GM23248 (cell line): Measurements from ENCODE around the gene RAD21L1. TPM values are rescaled to one million over a fixed set of nuclear protein-coding genes. Genes with fewer than 3 reads are reported as not detected.

Experiments
- DNase-seq: peaks from one replicate; pipeline ENCODE4 v3.0.0-alpha.2; 2015
- H2AFZ ChIP-seq: fragments of 200-600 bp; sonication (generic); 2 replicates; pipeline ENCODE4 v1.6.1; 2016; ENCODE audit warnings: antibody characterized with exemption
- H3F3A ChIP-seq: fragments of 200-600 bp; sonication (generic); 2 replicates; pipeline ENCODE4 v1.6.1; 2016; ENCODE audit warnings: mild to moderate bottlenecking, antibody characterized with exemption, mixed run types; ENCODE audit not compliant: insufficient read depth
- H3K27ac ChIP-seq: fragments of 200-600 bp; sonication (generic); 2 replicates; pipeline ENCODE4 v1.5.1; 2016; ENCODE audit warnings: mild to moderate bottlenecking
- H3K27me3 ChIP-seq: fragments of 200-600 bp; sonication (generic); replicated peaks from 2 replicates; pipeline ENCODE4 v1.6.1; 2016; ENCODE audit warnings: mild to moderate bottlenecking; ENCODE audit not compliant: insufficient read depth
- H3K36me3 ChIP-seq: fragments of 200-600 bp; sonication (generic); 2 replicates; pipeline ENCODE4 v1.6.1; 2016; ENCODE audit warnings: low read depth, mild to moderate bottlenecking
- H3K4me1 ChIP-seq: fragments of 200-600 bp; sonication (generic); 2 replicates; pipeline ENCODE4 v1.6.1; 2016; ENCODE audit warnings: mild to moderate bottlenecking; ENCODE audit not compliant: insufficient read depth
- H3K4me2 ChIP-seq: fragments of 200-600 bp; sonication (generic); one replicate; pipeline ENCODE4 v1.6.1; 2016; ENCODE audit warnings: mild to moderate bottlenecking; ENCODE audit not compliant: unreplicated experiment
- H3K4me3 ChIP-seq: fragments of 200-600 bp; sonication (generic); 2 replicates; pipeline ENCODE4 v1.5.1; 2016; ENCODE audit warnings: mild to moderate bottlenecking
- H3K79me2 ChIP-seq: fragments of 200-600 bp; sonication (generic); 2 replicates; pipeline ENCODE4 v1.6.1; 2016; ENCODE audit warnings: mild to moderate bottlenecking; ENCODE audit not compliant: insufficient read depth
- H3K9ac ChIP-seq: fragments of 200-600 bp; sonication (generic); 2 replicates; pipeline ENCODE4 v1.6.1; 2016; ENCODE audit warnings: mild to moderate bottlenecking
- H3K9me2 ChIP-seq: fragments of 200-600 bp; sonication (generic); 2 replicates; pipeline ENCODE4 v1.6.1; 2016; ENCODE audit warnings: mixed run types, mild to moderate bottlenecking, moderate library complexity; ENCODE audit not compliant: insufficient read depth
- H3K9me3 ChIP-seq: fragments of 200-600 bp; sonication (generic); one replicate; pipeline ENCODE4 v1.6.1; 2017; ENCODE audit warnings: low read depth
- H4K20me1 ChIP-seq: fragments of 200-600 bp; sonication (generic); 2 replicates; pipeline ENCODE4 v1.6.0; 2016; ENCODE audit not compliant: insufficient read depth
- EZH2 ChIP-seq: fragments of 200-600 bp; sonication (generic); IDR thresholded peaks from 2 replicates; pipeline ENCODE4 v1.6.1; 2018; ENCODE audit warnings: antibody characterized with exemption, mild to moderate bottlenecking; ENCODE audit not compliant: insufficient read depth, poor library complexity, severe bottlenecking
- EZH2phosphoT487 ChIP-seq: fragments of 200-600 bp; sonication (generic); IDR thresholded peaks from 2 replicates; pipeline ENCODE4 v1.6.1; 2018; ENCODE audit warnings: antibody characterized with exemption, moderate library complexity, mild to moderate bottlenecking, low read depth; ENCODE audit not compliant: insufficient read depth
- WGBS, 2 experiments: methylation state at CpG; one replicate each; pipeline ENCODE4 v1.1.6; 2015 to 2017; ENCODE audit warnings: low lambda C conversion rate in 2 of 2, low coverage in 1 of 2; ENCODE audit errors: missing lambda C conversion rate in 2 of 2; 5-methylcytosine and 5-hydroxymethylcytosine counted together
- in situ Hi-C: fragments of 300-500 bp; cut with MboI; formaldehyde crosslinking; loops from 2 replicates; pipeline ENCODE4 v1.15.0; 2020
- polyA plus RNA-seq: library from polyadenylated mRNA; unstranded; fragments of >200 nt; fragmentation: Nextera tagmentation; extraction: Ambion mirVana; gene quantifications from 2 replicates; pipeline ENCODE4 v1.2.1, GENCODE V29; 2016
- total RNA-seq: library from RNA; depleted of rRNA; stranded (reverse); fragments of >200 nt; shearing (Covaris generic); gene quantifications from 2 replicates; pipeline ENCODE4 v1.2.3, GENCODE V29; 2014

The RAD21L1 gene
- total and polyA plus RNA-seq, 2 experiments from 2014 or later = 0.16 TPM; not detected in 1

- Histone ChIP-seq H3K4me2 (no peak overlapping the region), H3K4me1 (no peaks in the 10 kb centered on the region), H3K36me3 (no peaks in the 10 kb centered on the region), H2AFZ (no peak overlapping the region), H3K27ac (no peak overlapping the region), H3K9ac (no peak overlapping the region), H3K4me3 (no peak overlapping the region), H3K79me2 (no peaks in the 10 kb centered on the region), H4K20me1 (no peaks in the 10 kb centered on the region), H3K27me3 (peaks cover 49% of the 10 kb centered on the region), H3K9me3 (no peaks in the 10 kb centered on the region), H3K9me2 (no peaks in the 10 kb centered on the region), H3F3A (no peaks in the 10 kb centered on the region)
- in situ Hi-C loops = no loop called here
- DNase-seq = no peak
- 57% methylated on average over 3 of the region's 3 CpGs for WGBS, 2 experiments
- TF ChIP-seq EZH2phosphoT487 (no peak), EZH2 (no peak)
Observed at GRCh38 chr20:1191299-1191698, 34.5 kb upstream of the RAD21L1 start.

DNA sequence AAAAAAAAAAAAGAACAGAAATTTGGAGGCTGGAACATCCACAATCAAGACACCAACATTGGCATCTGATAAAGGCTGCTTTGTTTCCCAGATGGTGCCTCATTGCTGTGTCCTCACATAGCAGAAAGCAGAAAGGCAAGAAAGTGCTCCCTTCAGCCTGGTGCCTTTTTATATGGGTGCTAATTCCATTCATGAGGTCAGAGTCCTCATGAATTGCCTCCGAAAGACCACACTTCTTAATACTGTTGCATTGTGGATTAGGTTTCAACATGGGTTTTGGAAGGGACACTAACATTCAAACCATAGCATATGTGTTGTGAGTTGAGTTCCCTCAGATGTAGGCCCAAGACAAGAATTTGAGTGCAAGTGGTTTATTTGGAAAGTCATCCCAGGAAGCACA, 30.6 kb upstream of the RAD21L1 start:
- no peaks in the 10 kb centered on the region for H3K9me2 ChIP-seq
- no peak for TF ChIP-seq EZH2phosphoT487
- no peak for TF ChIP-seq EZH2
- H3K4me1 ChIP-seq = no peaks in the 10 kb centered on the region
- H3F3A ChIP-seq = no peaks in the 10 kb centered on the region
- no peak overlapping the region for H3K27ac ChIP-seq
- peaks cover 34% of the 10 kb centered on the region for H3K27me3 ChIP-seq
- H2AFZ ChIP-seq = no peak overlapping the region
- H3K36me3 ChIP-seq = no peaks in the 10 kb centered on the region
- H3K4me2 ChIP-seq = no peak overlapping the region
- no peak for DNase-seq
- in situ Hi-C loops = no loop called here
- no peaks in the 10 kb centered on the region for H3K79me2 ChIP-seq
- H3K9ac ChIP-seq = no peak overlapping the region
- H3K9me3 ChIP-seq = no peaks in the 10 kb centered on the region
- WGBS, 2 experiments = 56 to 77% methylated on average over 1 of the region's 1 CpG
- H3K4me3 ChIP-seq = no peak overlapping the region
- H4K20me1 ChIP-seq = no peaks in the 10 kb centered on the region

- Histone ChIP-seq H4K20me1 (no peaks in the 10 kb centered on the region), H3K79me2 (no peaks in the 10 kb centered on the region), H3K9me2 (no peaks in the 10 kb centered on the region), H3F3A (no peaks in the 10 kb centered on the region), H3K4me3 (no peak overlapping the region), H3K9ac (no peak overlapping the region), H3K9me3 (no peaks in the 10 kb centered on the region), H3K4me2 (no peak overlapping the region), H3K27ac (no peak overlapping the region), H3K27me3 (peaks cover 30% of the 10 kb centered on the region), H2AFZ (no peak overlapping the region), H3K4me1 (no peaks in the 10 kb centered on the region), H3K36me3 (no peaks in the 10 kb centered on the region)
- 48 to 53% methylated on average over 2 of the region's 2 CpGs for WGBS, 2 experiments
- in situ Hi-C loops = no loop called here
- no peak for TF ChIP-seq EZH2phosphoT487
- no peak for TF ChIP-seq EZH2
- no peak for DNase-seq
Observed at GRCh38 chr20:1196634-1197033, 29.2 kb upstream of the RAD21L1 start.

DNA sequence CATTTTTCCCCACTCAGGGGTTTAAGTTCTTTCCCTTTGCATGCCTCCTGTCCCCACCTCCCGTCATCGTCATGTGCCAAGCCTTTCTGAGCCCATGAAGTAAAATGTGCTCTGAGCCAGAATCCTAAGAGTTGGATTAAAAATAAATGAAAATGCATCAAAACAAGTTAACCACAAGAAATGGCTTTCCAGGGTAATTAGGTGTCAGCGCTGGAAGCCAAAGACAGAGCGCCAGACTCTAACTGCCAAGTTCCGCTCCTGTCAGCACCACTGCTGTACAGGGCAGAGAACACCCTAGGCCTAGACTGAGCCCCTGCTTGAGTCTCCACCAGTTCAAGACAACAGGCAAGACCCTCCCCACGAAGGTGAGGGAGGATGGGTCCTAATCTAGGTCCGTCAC, 28.0 kb upstream of the RAD21L1 start:
- no peaks in the 10 kb centered on the region for H3K9me2 ChIP-seq
- no peak overlapping the region for H2AFZ ChIP-seq
- H3F3A ChIP-seq = no peaks in the 10 kb centered on the region
- H3K4me3 ChIP-seq = no peak overlapping the region
- no peaks in the 10 kb centered on the region for H3K79me2 ChIP-seq
- no peaks in the 10 kb centered on the region for H3K36me3 ChIP-seq
- H4K20me1 ChIP-seq = no peaks in the 10 kb centered on the region
- no peak for DNase-seq
- WGBS, 2 experiments = 65 to 69% methylated on average over 7 of the region's 7 CpGs
- no peak overlapping the region for H3K4me2 ChIP-seq
- H3K9me3 ChIP-seq = no peaks in the 10 kb centered on the region
- no peaks in the 10 kb centered on the region for H3K4me1 ChIP-seq
- no peak overlapping the region for H3K27ac ChIP-seq
- in situ Hi-C loops = no loop called here
- TF ChIP-seq EZH2phosphoT487 = no peak
- no peak for TF ChIP-seq EZH2
- H3K27me3 ChIP-seq = peaks cover 34% of the 10 kb centered on the region
- H3K9ac ChIP-seq = no peak overlapping the region

GRCh38 chr20:1198751-1199150, 27.1 kb upstream of the RAD21L1 start:
- no peak overlapping the region for H3K4me2 ChIP-seq
- no peak overlapping the region for H2AFZ ChIP-seq
- no peak overlapping the region for H3K27ac ChIP-seq
- no peak overlapping the region for H3K9ac ChIP-seq
- H3K79me2 ChIP-seq = no peaks in the 10 kb centered on the region
- TF ChIP-seq EZH2 (no peak), EZH2phosphoT487 (no peak)
- no peaks in the 10 kb centered on the region for H4K20me1 ChIP-seq
- in situ Hi-C loops = no loop called here
- 70 to 72% methylated on average over 5 of the region's 5 CpGs for WGBS, 2 experiments
- H3K4me3 ChIP-seq = no peak overlapping the region
- H3K4me1 ChIP-seq = no peaks in the 10 kb centered on the region
- no peaks in the 10 kb centered on the region for H3K36me3 ChIP-seq
- H3K27me3 ChIP-seq = peaks cover 29% of the 10 kb centered on the region
- no peaks in the 10 kb centered on the region for H3F3A ChIP-seq
- H3K9me2 ChIP-seq = no peaks in the 10 kb centered on the region
- no peaks in the 10 kb centered on the region for H3K9me3 ChIP-seq
- DNase-seq = no peak
